Measurements from ENCODE around the gene RRBP1. TPM values are rescaled to one million over a fixed set of nuclear protein-coding genes. Genes with fewer than 3 reads are reported as not detected.

Gene RRBP1
- total RNA-seq, 1 donor from 2014 or later, result 73.1 TPM

- H3K4me3 ChIP-seq (ENCODE audit: low read depth, low read length), result no peak overlapping the region
- no peak for DNase-seq (ENCODE audit: low read depth)
Measured at GRCh38 chr20:17715075-17715474, 33.0 kb upstream of the RRBP1 start.

GRCh38 chr20:17714597-17714996 lies 32.6 kb upstream of the RRBP1 start:
- no peak for TF ChIP-seq CTCF (conservative IDR thresholded peaks at IDR 0.05; ENCODE audit: low read depth, low read length)
- DNase-seq (ENCODE audit: low read depth), result no peak
- H3K4me3 ChIP-seq (ENCODE audit: low read depth, low read length), result no peak overlapping the region

More at GRCh38 chr20:17715075-17715474, 33.0 kb upstream of the RRBP1 start:
- TF ChIP-seq CTCF (conservative IDR thresholded peaks at IDR 0.05; ENCODE audit: low read depth, low read length), result no peak

GRCh38 chr20:17712708-17713107 lies 30.7 kb upstream of the RRBP1 start:
- no peak for DNase-seq (ENCODE audit: low read depth)
- no peak for TF ChIP-seq CTCF (conservative IDR thresholded peaks at IDR 0.05; ENCODE audit: low read depth, low read length)
- no peak overlapping the region for H3K4me3 ChIP-seq (ENCODE audit: low read depth, low read length)

GRCh38 chr20:17712201-17712600 lies 30.2 kb upstream of the RRBP1 start:
- no peak for DNase-seq (ENCODE audit: low read depth)
- no peak for TF ChIP-seq CTCF (conservative IDR thresholded peaks at IDR 0.05; ENCODE audit: low read depth, low read length)
- H3K4me3 ChIP-seq (ENCODE audit: low read depth, low read length), result no peak overlapping the region

- H3K4me3 ChIP-seq (ENCODE audit: low read depth, low read length), result no peak overlapping the region
- DNase-seq (ENCODE audit: low read depth), result no peak
- no peak for TF ChIP-seq CTCF (conservative IDR thresholded peaks at IDR 0.05; ENCODE audit: low read depth, low read length)
Measured at GRCh38 chr20:17711267-17711627, 29.2 kb upstream of the RRBP1 start.

- no peak for DNase-seq (ENCODE audit: low read depth)
- H3K4me3 ChIP-seq (ENCODE audit: low read depth, low read length), result no peak overlapping the region
- TF ChIP-seq CTCF (conservative IDR thresholded peaks at IDR 0.05; ENCODE audit: low read depth, low read length), result no peak
Measured at GRCh38 chr20:17710379-17711266, 28.6 kb upstream of the RRBP1 start.

All from epithelial cell of proximal tubule (primary cell).